Transverse colon (tissue), 4 donors: Measurements from ENCODE around the gene EGR1. TPM values are rescaled to one million over a fixed set of nuclear protein-coding genes. Genes with fewer than 3 reads are reported as not detected.

Source experiments
- DNase-seq: peaks from one replicate; pipeline ENCODE4 v3.0.0-alpha.2; 2019
- H3K27ac ChIP-seq, 4 donors: fragments of 200-600 bp; sonication (generic); 2 replicates each; pipeline ENCODE4 v1.5.1; 2016 to 2018; ENCODE audit warnings: inconsistent platforms in 4 of 4
- H3K27me3 ChIP-seq: fragments of 200-600 bp; sonication (generic); 2 replicates; pipeline ENCODE4 v1.5.1; 2017; ENCODE audit warnings: inconsistent platforms
- H3K36me3 ChIP-seq, 4 donors: fragments of 200-600 bp; sonication (generic); 2 replicates each; pipeline ENCODE4 v1.5.1; 2017 to 2019; ENCODE audit warnings: inconsistent platforms in 4 of 4
- H3K4me1 ChIP-seq, 4 donors: fragments of 200-600 bp; sonication (generic); 2 replicates each; pipeline ENCODE4 v1.5.1; 2017 to 2020; ENCODE audit warnings: inconsistent platforms in 4 of 4
- H3K4me3 ChIP-seq, 4 donors: fragments of 200-600 bp; sonication (generic); 1 replicate in 1 of 4; 2 replicates in 3 of 4; pipeline versions ENCODE4 v1.5.1 to v1.6.1; 2017 to 2019; ENCODE audit warnings: inconsistent platforms in 4 of 4
- H3K9me3 ChIP-seq, 2 donors: fragments of 200-600 bp; sonication (generic); 2 replicates each; pipeline ENCODE4 v1.5.1; 2017 to 2019; ENCODE audit warnings: inconsistent platforms in 2 of 2
- EP300 ChIP-seq: sonication (generic); formaldehyde crosslinking; IDR thresholded peaks from one replicate; pipeline ENCODE4 v1.6.1; 2017; ENCODE audit warnings: antibody characterized with exemption, low read depth
- POLR2A ChIP-seq: fragments of 450-650 bp; IDR thresholded peaks from one replicate; pipeline ENCODE4 v1.6.1; 2016; ENCODE audit warnings: antibody characterized with exemption, mild to moderate bottlenecking, moderate library complexity
- POLR2AphosphoS5 ChIP-seq, 3 donors: sonication (generic); formaldehyde crosslinking; IDR thresholded peaks; one replicate each; pipeline ENCODE4 v1.6.1; 2016; ENCODE audit warnings: antibody characterized with exemption in 3 of 3
- WGBS, 2 donors: methylation state at CpG; one replicate each; pipeline ENCODE4 v1.1.5; 2018; ENCODE audit warnings: low coverage in 1 of 2; 5-methylcytosine and 5-hydroxymethylcytosine counted together
- in situ Hi-C, 4 donors: fragments of 200-750 bp; cut with MboI; loops; one replicate each; pipeline versions ENCODE4 v1.15.0 to v1.15.1; 2017; ENCODE audit warnings: low sequenced_read_pairs in 3 of 4, low pct_ligation_motif_present in 1 of 4, low pct_unique_long_range_greater_than_20kb in 1 of 4
- intact Hi-C: fragments of 100-400 bp; cut with DNase I; formaldehyde crosslinking; loops from one replicate; pipeline ENCODE4 v1.15.1; 2023; ENCODE audit warnings: low total_unique reads
- total RNA-seq, 4 donors: library from RNA; depleted of rRNA; stranded (reverse); fragments of >200 nt; gene quantifications; one replicate each; pipeline ENCODE4 v1.1.0, GENCODE V29; 2016
- TF ChIP-seq, protein P1 (sequence below), 5 experiments: fragments of 200-600 bp in 3 of 5; fragments of 450-650 bp in 2 of 5; sonication (generic) in 3 of 5; IDR thresholded peaks; 1 replicate in 2 of 5; 2 replicates in 3 of 5; pipeline ENCODE4 v1.5.1; 2016 to 2017; ENCODE audit warnings: antibody characterized with exemption in 5 of 5, inconsistent platforms in 3 of 5, mild to moderate bottlenecking in 2 of 5, moderate library complexity in 1 of 5

Gene EGR1
- total RNA-seq, 4 donors from 2014 or later, result 56.0 to 69.9 (median 65.0) TPM

DNA sequence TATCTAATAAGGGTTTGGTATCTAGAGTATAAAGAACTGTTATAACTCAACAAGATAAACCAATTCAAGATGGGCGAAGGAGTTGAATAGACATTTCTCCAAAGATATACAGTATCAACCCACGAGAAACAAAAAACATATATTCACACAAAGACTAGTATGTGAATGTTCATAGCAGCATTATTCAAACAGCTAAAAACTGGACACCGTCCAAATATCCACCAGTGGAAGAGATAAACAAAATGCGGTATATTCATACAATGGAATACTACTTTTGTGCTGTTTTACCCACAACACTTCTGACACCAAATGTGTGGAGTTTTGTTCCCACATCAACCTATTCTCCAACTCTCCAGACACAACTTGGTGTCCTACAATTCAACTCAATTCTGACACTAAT lies 33.1 kb downstream of the EGR1 start:
- DNase-seq, result no peak
- Histone ChIP-seq H3K4me1 (peaks cover 0 to 1% (median 0%) of the 10 kb centered on the region in 4 donors), H3K27me3 (no peaks in the 10 kb centered on the region), H3K36me3 (no peaks in the 10 kb centered on the region), H3K9me3 (no peaks in the 10 kb centered on the region), H3K4me3 (no peak overlapping the region), H3K27ac (no peak overlapping the region)
- WGBS, 2 donors, result 54 to 68% methylated on average over 4 of the region's 4 CpGs
- TF ChIP-seq POLR2A (no peak), EP300 (no peak), POLR2AphosphoS5 (IDR thresholded peaks at IDR 0.05) (no peak)
- TF ChIP-seq, protein P1, sequence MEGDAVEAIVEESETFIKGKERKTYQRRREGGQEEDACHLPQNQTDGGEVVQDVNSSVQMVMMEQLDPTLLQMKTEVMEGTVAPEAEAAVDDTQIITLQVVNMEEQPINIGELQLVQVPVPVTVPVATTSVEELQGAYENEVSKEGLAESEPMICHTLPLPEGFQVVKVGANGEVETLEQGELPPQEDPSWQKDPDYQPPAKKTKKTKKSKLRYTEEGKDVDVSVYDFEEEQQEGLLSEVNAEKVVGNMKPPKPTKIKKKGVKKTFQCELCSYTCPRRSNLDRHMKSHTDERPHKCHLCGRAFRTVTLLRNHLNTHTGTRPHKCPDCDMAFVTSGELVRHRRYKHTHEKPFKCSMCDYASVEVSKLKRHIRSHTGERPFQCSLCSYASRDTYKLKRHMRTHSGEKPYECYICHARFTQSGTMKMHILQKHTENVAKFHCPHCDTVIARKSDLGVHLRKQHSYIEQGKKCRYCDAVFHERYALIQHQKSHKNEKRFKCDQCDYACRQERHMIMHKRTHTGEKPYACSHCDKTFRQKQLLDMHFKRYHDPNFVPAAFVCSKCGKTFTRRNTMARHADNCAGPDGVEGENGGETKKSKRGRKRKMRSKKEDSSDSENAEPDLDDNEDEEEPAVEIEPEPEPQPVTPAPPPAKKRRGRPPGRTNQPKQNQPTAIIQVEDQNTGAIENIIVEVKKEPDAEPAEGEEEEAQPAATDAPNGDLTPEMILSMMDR (IDR thresholded peaks at IDR 0.05), result no peak
- in situ Hi-C loops, result no loop called here
- intact Hi-C loops, result no loop called here

DNA sequence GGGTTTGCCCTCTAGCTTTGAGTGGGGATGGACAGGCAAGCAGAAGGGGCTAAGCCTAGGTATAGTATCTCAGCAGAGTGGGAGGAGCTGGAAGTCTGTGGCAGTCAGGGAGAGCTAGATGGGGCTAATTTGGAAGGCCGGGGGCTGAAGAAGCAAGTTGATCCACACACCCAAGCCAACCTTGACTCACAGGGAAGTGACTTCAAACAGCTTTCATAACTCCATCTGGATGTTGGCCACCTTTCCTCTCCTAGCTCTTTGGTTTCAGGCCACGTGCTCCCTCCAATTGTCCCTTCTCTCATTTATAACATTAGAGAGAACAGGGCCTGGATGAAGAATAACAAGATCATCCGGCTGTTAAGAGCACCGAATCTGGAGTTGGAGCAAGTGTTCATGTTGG lies 36.8 kb downstream of the EGR1 start:
- H3K27ac ChIP-seq, result no peak overlapping the region
- peaks cover 0 to 6% (median 4%) of the 10 kb centered on the region in 4 donors for H3K4me1 ChIP-seq
- no peaks in the 10 kb centered on the region for H3K27me3 ChIP-seq
- H3K36me3 ChIP-seq, result no peaks in the 10 kb centered on the region
- DNase-seq, result no peak
- intact Hi-C loops (no loop called here), in situ Hi-C loops (loop anchor here in 3 of 4 donors (5.0 kb wide), 2 partner anchors 45 to 55 kb away; no protein-coding TSS in a partner anchor)
- no peak overlapping the region for H3K4me3 ChIP-seq
- no peaks in the 10 kb centered on the region for H3K9me3 ChIP-seq
- WGBS, 2 donors, result 55 to 71% methylated on average over 3 to 4 of the region's 4 CpGs
- no peak for TF ChIP-seq POLR2A
- no peak for TF ChIP-seq EP300
- TF ChIP-seq, protein P1 (IDR thresholded peaks at IDR 0.05), result no peak
- TF ChIP-seq POLR2AphosphoS5 (IDR thresholded peaks at IDR 0.05), result no peak

DNA sequence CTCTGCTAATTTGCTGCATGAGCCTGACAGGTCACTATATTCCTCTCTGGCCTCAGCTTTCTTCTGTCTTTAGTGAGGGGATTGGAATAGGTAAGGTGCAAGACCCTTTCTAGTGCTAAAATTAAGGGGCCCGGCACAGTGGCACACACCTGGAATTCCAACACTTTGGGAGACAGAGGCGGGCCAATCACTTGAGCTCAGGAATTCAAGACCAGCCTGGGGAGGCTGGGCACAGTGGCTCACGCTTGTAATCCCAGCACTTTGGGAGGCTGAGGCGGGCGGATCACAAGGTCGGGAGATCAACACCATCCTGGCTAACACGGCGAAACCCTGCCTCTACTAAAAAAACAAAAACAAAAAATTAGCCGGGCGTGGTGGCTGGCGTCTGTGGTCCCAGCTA lies 37.2 kb downstream of the EGR1 start:
- in situ Hi-C loops, result loop anchor here in 3 of 4 donors (5.0 kb wide), 2 partner anchors 45 to 55 kb away; no protein-coding TSS in a partner anchor
- 55 to 61% methylated on average over 5 to 11 of the region's 11 CpGs for WGBS, 2 donors
- no peak overlapping the region for H3K27ac ChIP-seq
- no peak overlapping the region for H3K4me3 ChIP-seq
- no peak for DNase-seq
- TF ChIP-seq POLR2AphosphoS5 (IDR thresholded peaks at IDR 0.05), result no peak
- no peak for TF ChIP-seq POLR2A
- TF ChIP-seq, protein P1 (IDR thresholded peaks at IDR 0.05), result no peak
- no peak for TF ChIP-seq EP300
- no peaks in the 10 kb centered on the region for H3K9me3 ChIP-seq
- H3K4me1 ChIP-seq, result peaks cover 0 to 6% (median 4%) of the 10 kb centered on the region in 4 donors
- no peaks in the 10 kb centered on the region for H3K27me3 ChIP-seq
- intact Hi-C loops, result no loop called here
- peaks cover 0 to 3% (median under 1%) of the 10 kb centered on the region in 4 donors for H3K36me3 ChIP-seq

DNA sequence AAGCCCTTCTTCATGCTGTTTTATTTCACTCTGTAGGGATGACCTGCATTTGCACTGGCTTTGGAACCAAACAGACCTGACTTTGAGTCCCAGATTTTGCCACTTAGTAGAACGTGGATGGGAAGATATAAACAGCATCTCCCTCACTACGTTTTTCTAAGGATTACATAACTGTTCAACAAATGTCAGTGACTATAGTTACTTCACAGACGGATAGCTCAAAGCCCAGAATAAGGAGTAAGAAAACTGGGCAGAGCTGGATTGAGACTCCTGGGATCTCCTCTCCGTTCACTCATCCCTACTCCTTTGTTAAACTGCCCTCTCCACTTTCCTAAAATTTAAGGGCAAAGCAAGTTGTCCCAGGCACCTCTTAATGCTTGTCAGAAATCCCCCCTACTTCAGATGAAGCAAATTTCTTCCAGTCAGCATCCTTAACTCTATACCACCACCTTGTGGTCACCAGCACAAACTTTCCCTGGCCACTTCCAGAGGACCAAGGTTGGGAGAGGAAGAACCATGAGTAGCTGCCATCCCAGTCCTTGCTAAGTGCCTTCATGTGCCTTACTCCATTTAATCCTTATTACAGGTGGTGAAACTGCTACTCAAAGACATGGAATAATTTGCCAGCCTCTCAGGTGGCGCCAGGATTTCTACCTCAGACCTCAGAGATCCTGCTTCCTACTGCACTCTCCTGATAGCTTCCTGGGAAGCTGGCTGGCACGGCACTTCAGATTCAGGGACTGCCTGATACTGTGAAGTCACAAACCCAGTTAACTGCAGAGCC lies 38.4 kb downstream of the EGR1 start:
- no peaks in the 10 kb centered on the region for H3K9me3 ChIP-seq
- TF ChIP-seq POLR2AphosphoS5 (IDR thresholded peaks at IDR 0.05) (peak in 1 of 3 donors; percentile 12), POLR2A (no peak), EP300 (no peak)
- TF ChIP-seq, protein P1 (IDR thresholded peaks at IDR 0.05), result peak; percentile 67 to 83 (median 74)
- no peaks in the 10 kb centered on the region for H3K27me3 ChIP-seq
- no peak overlapping the region for H3K4me3 ChIP-seq
- H3K4me1 ChIP-seq, result peaks cover 0 to 6% (median 4%) of the 10 kb centered on the region in 4 donors
- intact Hi-C loops (loop anchor here (2.0 kb wide), 1 partner anchor 55 kb away; no protein-coding TSS in a partner anchor), in situ Hi-C loops (loop anchor here in 3 of 4 donors (5.0 kb wide), 2 partner anchors 46 to 56 kb away; no protein-coding TSS in a partner anchor)
- peaks cover 0 to 12% (median 6%) of the 10 kb centered on the region in 4 donors for H3K36me3 ChIP-seq
- 0 to 32% methylated on average over 1 to 6 of the region's 6 CpGs for WGBS, 2 donors
- H3K27ac ChIP-seq, result peak overlapping the region in 3 of 4 donors; percentile 13 to 57 (median 14)
- DNase-seq, result peak; percentile 19
